ENCODE measurements around the gene RALB.

- TF ChIP-seq CTCF (IDR thresholded peaks at IDR 0.05) (no peak), POLR2A (IDR thresholded peaks at IDR 0.05) (no peak)
Measured at GRCh38 chr2:120285056-120285455, 32.4 kb downstream of the RALB start.

Measured in upper lobe of left lung (tissue), 4 donors.